Transverse colon (tissue), 3 donors: ENCODE results near the gene DNAL1.

Experiments
- EP300 ChIP-seq: sonication (generic); formaldehyde crosslinking; IDR thresholded peaks from one replicate; pipeline ENCODE4 v1.6.1; 2017; ENCODE audit warnings: antibody characterized with exemption, low read depth
- POLR2A ChIP-seq: fragments of 450-650 bp; IDR thresholded peaks from one replicate; pipeline ENCODE4 v1.6.1; 2016; ENCODE audit warnings: antibody characterized with exemption, mild to moderate bottlenecking, moderate library complexity
- TF ChIP-seq, protein P1 (sequence below), 5 experiments: fragments of 200-600 bp in 3 of 5; fragments of 450-650 bp in 2 of 5; sonication (generic) in 3 of 5; IDR thresholded peaks; 1 replicate in 2 of 5; 2 replicates in 3 of 5; pipeline ENCODE4 v1.5.1; 2016 to 2017; ENCODE audit warnings: antibody characterized with exemption in 5 of 5, inconsistent platforms in 3 of 5, mild to moderate bottlenecking in 2 of 5, moderate library complexity in 1 of 5

DNA sequence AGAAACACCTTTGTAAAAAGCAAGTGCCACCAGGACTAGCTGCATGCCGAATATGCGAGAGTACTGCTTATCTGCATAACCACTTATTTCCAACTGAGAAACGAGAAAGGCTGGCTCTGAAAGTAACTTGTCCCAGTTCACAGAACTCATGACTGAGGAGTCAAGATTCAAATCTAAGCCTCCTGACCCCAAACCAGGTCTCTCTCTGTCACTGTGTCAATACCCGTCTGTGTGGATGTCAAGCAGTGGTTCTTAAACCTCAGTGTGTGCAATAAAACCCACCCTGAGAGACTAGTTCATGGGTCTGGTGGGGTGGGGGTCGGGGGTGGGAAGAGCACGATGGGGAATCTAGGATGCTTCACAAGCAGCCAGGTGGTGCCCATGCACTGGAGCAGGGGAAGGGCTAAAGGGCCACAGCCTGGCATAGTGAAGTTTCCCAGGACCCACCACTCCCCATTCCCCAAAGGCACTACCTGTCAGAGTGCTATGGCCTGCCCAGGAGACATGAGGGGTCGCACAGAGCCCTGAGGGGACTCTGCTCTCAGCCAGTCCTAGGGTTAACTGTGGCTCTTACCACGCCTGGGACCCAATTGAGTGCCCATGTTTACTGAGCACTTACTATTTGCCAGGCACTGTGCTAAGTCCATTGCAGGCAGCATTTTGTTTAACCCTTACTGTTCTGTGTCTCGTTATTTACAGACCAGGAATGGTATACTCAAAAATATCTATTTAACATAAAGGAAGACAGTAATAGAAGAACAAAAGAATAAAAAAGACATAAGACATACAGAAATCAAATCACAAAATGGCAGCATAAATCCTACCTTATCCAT is 102.8 kb downstream of the DNAL1 start:
- TF ChIP-seq, protein P1, sequence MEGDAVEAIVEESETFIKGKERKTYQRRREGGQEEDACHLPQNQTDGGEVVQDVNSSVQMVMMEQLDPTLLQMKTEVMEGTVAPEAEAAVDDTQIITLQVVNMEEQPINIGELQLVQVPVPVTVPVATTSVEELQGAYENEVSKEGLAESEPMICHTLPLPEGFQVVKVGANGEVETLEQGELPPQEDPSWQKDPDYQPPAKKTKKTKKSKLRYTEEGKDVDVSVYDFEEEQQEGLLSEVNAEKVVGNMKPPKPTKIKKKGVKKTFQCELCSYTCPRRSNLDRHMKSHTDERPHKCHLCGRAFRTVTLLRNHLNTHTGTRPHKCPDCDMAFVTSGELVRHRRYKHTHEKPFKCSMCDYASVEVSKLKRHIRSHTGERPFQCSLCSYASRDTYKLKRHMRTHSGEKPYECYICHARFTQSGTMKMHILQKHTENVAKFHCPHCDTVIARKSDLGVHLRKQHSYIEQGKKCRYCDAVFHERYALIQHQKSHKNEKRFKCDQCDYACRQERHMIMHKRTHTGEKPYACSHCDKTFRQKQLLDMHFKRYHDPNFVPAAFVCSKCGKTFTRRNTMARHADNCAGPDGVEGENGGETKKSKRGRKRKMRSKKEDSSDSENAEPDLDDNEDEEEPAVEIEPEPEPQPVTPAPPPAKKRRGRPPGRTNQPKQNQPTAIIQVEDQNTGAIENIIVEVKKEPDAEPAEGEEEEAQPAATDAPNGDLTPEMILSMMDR (IDR thresholded peaks at IDR 0.05) = no peak
- no peak for TF ChIP-seq EP300
- no peak for TF ChIP-seq POLR2A
